ENCODE measurements around the gene PRH1. TPM values are rescaled to one million over a fixed set of nuclear protein-coding genes. Genes with fewer than 3 reads are reported as not detected.

Gene PRH1
- total RNA-seq, 3 donors from 2014 or later, result 14.2 to 24.0 (median 15.4) TPM

- no peak overlapping the region for H3K4me3 ChIP-seq
- H3K4me1 ChIP-seq (ENCODE audit: low read depth), result peaks cover 5% of the 10 kb centered on the region
- no peaks in the 10 kb centered on the region for H3K9me3 ChIP-seq
- intact Hi-C loops (cut with DNase I, micrococcal nuclease), result no loop called here
- TF ChIP-seq CTCF (IDR thresholded peaks at IDR 0.05), result no peak
- ATAC-seq (peak; percentile 87), DNase-seq (peak in 1 of 3 donors; percentile 33)
- H3K36me3 ChIP-seq (ENCODE audit: low read depth), result no peaks in the 10 kb centered on the region
Observed at GRCh38 chr12:10891937-10892336, 7.9 kb upstream of the PRH1 start.

- H3K36me3 ChIP-seq (ENCODE audit: low read depth), result no peaks in the 10 kb centered on the region
- ATAC-seq, result no peak
- no peak for TF ChIP-seq CTCF (IDR thresholded peaks at IDR 0.05)
- intact Hi-C loops (cut with DNase I, micrococcal nuclease), result no loop called here
- no peaks in the 10 kb centered on the region for H3K9me3 ChIP-seq
- no peak overlapping the region for H3K4me3 ChIP-seq
- DNase-seq, result no peak
- H3K4me1 ChIP-seq (ENCODE audit: low read depth), result peaks cover 5% of the 10 kb centered on the region
Observed at GRCh38 chr12:10889226-10889625, 5.2 kb upstream of the PRH1 start.

GRCh38 chr12:10873378-10873777 lies 10.7 kb downstream of the PRH1 start:
- Histone ChIP-seq H3K4me3 (no peak overlapping the region), H3K9me3 (no peaks in the 10 kb centered on the region), H3K4me1 (ENCODE audit: low read depth) (no peaks in the 10 kb centered on the region), H3K36me3 (ENCODE audit: low read depth) (no peaks in the 10 kb centered on the region)
- intact Hi-C loops (cut with DNase I, micrococcal nuclease), result no loop called here
- ATAC-seq (no peak), DNase-seq (no peak)
- no peak for TF ChIP-seq CTCF (IDR thresholded peaks at IDR 0.05)

GRCh38 chr12:10867381-10867780 lies 16.7 kb downstream of the PRH1 start:
- TF ChIP-seq CTCF (IDR thresholded peaks at IDR 0.05), result no peak
- peaks cover 4% of the 10 kb centered on the region for H3K9me3 ChIP-seq
- intact Hi-C loops (cut with DNase I, micrococcal nuclease), result no loop called here
- no peak overlapping the region for H3K4me3 ChIP-seq
- DNase-seq, result no peak
- ATAC-seq, result no peak
- no peaks in the 10 kb centered on the region for H3K36me3 ChIP-seq (ENCODE audit: low read depth)
- H3K4me1 ChIP-seq (ENCODE audit: low read depth), result no peaks in the 10 kb centered on the region

- intact Hi-C loops (cut with DNase I, micrococcal nuclease), result no loop called here
- no peaks in the 10 kb centered on the region for H3K36me3 ChIP-seq (ENCODE audit: low read depth)
- no peaks in the 10 kb centered on the region for H3K4me1 ChIP-seq (ENCODE audit: low read depth)
- TF ChIP-seq CTCF (IDR thresholded peaks at IDR 0.05), result no peak
- DNase-seq (no peak), ATAC-seq (no peak)
- H3K9me3 ChIP-seq, result peaks cover 11% of the 10 kb centered on the region
- H3K4me3 ChIP-seq, result no peak overlapping the region
Observed at GRCh38 chr12:10863512-10864218, 20.4 kb downstream of the PRH1 start.
